Measurements from ENCODE around the gene CNTD1. TPM values are rescaled to one million over a fixed set of nuclear protein-coding genes. Genes with fewer than 3 reads are reported as not detected.

Gene CNTD1
- total RNA-seq, 1 experiment from 2014 or later = not detected

DNA sequence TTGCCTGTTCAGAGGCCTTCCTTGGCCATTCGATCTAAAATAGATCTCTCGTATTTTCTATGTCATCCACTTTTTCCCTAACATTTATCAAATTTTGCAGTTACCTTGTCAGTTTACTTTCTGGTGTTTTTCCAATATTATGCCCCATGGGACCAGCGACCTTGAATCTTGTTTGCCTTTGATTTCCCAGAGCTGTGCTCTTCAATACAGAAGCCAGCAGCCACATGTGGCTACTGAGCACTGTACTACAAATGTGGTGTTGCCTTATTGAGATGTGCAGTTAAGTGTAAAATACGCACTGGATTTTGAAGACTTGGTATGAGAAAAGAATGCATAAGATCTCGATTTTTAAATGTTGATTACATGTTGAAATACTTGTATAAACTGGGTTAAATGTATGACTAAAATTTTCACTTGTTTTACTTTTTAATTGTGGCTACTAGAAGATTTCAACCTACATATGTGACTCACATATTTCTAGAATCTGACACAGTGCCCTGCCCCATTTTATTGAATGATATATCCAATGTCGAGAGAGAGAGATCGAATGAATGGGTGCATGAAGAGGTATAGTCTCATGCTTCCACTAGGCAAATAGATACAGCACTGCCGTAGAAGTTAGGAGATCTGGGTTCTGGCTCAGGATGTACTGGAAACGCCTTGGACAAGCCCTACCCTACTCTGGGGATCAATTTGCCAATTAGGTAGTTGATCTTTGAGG, 33.7 kb downstream of the CNTD1 start:
- H3K27ac Mint-ChIP-seq (ENCODE audit: low read depth, unreplicated experiment) = peak overlapping the region; percentile 99
- H3K27me3 Mint-ChIP-seq (ENCODE audit: insufficient read depth, unreplicated experiment) = no peaks in the 10 kb centered on the region
- H3K36me3 Mint-ChIP-seq (ENCODE audit: insufficient read depth, unreplicated experiment) = peaks cover 25% of the 10 kb centered on the region
- H3K4me1 Mint-ChIP-seq (ENCODE audit: insufficient read depth, unreplicated experiment) = peaks cover 25% of the 10 kb centered on the region
- TF ChIP-seq, protein P1, sequence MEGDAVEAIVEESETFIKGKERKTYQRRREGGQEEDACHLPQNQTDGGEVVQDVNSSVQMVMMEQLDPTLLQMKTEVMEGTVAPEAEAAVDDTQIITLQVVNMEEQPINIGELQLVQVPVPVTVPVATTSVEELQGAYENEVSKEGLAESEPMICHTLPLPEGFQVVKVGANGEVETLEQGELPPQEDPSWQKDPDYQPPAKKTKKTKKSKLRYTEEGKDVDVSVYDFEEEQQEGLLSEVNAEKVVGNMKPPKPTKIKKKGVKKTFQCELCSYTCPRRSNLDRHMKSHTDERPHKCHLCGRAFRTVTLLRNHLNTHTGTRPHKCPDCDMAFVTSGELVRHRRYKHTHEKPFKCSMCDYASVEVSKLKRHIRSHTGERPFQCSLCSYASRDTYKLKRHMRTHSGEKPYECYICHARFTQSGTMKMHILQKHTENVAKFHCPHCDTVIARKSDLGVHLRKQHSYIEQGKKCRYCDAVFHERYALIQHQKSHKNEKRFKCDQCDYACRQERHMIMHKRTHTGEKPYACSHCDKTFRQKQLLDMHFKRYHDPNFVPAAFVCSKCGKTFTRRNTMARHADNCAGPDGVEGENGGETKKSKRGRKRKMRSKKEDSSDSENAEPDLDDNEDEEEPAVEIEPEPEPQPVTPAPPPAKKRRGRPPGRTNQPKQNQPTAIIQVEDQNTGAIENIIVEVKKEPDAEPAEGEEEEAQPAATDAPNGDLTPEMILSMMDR (IDR thresholded peaks at IDR 0.05; ENCODE audit: unreplicated experiment) = no peak
- H3K4me3 Mint-ChIP-seq (ENCODE audit: unreplicated experiment) = peak overlapping the region; percentile 96
- intact Hi-C loops (cut with micrococcal nuclease) = no loop called here
- ChIA-PET CTCF (interaction anchor here (0.6 to 1.4 kb wide), 8 partner anchors 10 to 529 kb away, joined by 3 to 5 read pairs (median 4); no protein-coding TSS in a partner anchor), POLR2A (interaction anchor here (0.5 to 5.5 kb wide), 20 partner anchors 10 to 524 kb away, joined by 3 to 128 read pairs (median 4); partner anchors contain the start of genes BECN1, BRCA1, CNTD1 and COA3)
- no TSS peak for BruUV-seq (replicated peaks)
- no peak for DNase-seq (ENCODE audit: unreplicated experiment)
- no peaks in the 10 kb centered on the region for H3K9me3 Mint-ChIP-seq (ENCODE audit: unreplicated experiment)

DNA sequence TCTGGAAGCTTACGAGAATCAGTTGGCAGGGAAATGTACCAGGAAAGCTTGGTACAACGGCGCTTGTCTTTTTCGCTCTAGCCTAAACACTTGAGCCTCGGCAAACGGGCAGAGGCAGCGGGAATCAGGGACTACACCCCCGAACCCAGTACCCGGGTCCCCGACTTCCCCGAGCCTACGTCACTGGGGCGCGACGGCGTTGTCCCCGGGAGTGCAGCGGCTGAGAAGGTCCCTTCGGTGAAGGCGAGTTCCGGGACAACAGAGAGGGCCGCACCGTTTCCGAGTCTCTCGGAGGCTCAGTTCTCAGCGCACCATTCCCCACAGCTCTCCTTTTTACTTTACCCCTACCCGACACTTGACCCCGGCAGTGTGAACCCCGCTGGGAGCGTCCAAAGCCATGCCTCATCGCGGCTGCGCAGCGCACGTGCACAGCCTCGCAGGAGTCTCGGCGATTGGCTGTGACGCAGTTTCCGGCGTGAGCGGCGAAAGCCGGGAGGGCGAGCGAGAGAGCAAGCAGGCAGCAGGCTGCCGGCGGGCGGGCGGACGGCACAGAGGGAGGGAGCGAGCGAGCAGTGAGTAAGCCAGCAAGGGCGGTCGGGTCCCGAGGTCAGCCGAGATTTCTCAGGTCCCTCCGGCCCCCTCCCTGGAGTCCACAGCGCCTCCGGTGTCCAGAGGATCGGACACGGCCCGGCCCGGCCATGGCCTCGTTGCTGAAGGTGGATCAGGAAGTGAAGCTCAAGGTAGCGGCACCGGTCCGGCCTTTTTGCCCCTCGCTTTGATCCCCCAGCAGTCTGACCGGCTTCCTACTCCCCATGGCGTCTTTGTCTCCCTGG, 34.5 kb downstream of the CNTD1 start, which contains the start of gene PSME3:
Gene PSME3, plus strand, starts transcription at position 464 of the 833 bp plus-strand sequence. Its CDS starts 235 bp downstream, at position 699.
- intact Hi-C loops (cut with micrococcal nuclease) = no loop called here
- no peaks in the 10 kb centered on the region for H3K27me3 Mint-ChIP-seq (ENCODE audit: insufficient read depth, unreplicated experiment)
- TF ChIP-seq, protein P1 (IDR thresholded peaks at IDR 0.05; ENCODE audit: unreplicated experiment) = no peak
- no peaks in the 10 kb centered on the region for H3K9me3 Mint-ChIP-seq (ENCODE audit: unreplicated experiment)
- CTCF ChIA-PET = interaction anchor here (0.6 to 3.8 kb wide), 9 partner anchors 9 to 529 kb away, joined by 3 to 18 read pairs (median 4); partner anchors contain the start of gene BECN1
- POLR2A ChIA-PET = interaction anchor here (0.5 to 5.5 kb wide), 34 partner anchors 9 to 1176 kb away, joined by 3 to 128 read pairs (median 3); partner anchors contain the start of genes BECN1, BRCA1, CNTD1 and COA3
- BruUV-seq (replicated peaks) = TSS peak; percentile 75
- peak within 1 kb of the TSS; percentile 96 for H3K4me3 Mint-ChIP-seq (ENCODE audit: unreplicated experiment)
- peak within 1 kb of the TSS; percentile 99 for H3K27ac Mint-ChIP-seq (ENCODE audit: low read depth, unreplicated experiment)
- peaks cover 33% of the 10 kb centered on the region for H3K36me3 Mint-ChIP-seq (ENCODE audit: insufficient read depth, unreplicated experiment)
- peaks cover 25% of the 10 kb centered on the region for H3K4me1 Mint-ChIP-seq (ENCODE audit: insufficient read depth, unreplicated experiment)
- peak; percentile 87 for DNase-seq (ENCODE audit: unreplicated experiment)

DNA sequence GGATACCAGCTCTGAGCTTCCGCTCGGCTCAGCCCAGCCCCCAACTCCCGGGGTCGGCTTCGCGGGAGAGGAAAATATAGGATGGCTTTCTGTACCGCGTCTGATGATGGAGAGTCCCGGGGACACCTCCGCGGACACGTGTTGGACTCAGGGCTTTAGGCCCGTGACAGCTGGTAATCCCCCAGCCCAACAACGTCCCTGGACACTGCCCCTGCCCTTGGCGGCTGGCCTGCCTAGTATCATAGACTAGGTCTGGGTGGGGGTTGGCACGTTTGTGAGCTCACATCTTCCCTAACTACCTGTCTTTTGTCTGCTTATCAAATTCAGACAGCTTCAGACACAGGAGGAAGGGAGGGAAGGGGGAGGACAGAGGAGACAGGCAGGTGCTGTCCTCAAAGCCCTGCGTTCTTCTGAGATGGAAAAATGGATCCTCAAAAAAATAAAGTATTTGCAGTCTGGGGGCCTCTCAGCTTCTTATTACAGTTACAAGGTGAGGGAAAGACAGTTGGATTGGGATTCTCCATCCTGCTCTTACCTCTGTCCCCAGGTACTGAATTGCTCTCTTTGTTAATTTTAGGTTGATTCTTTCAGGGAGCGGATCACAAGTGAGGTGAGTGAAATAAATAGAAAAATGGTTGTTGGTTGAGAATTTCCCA, 35.2 kb downstream of the CNTD1 start:
- H3K9me3 Mint-ChIP-seq (ENCODE audit: unreplicated experiment) = no peaks in the 10 kb centered on the region
- POLR2A ChIA-PET = interaction anchor here (0.6 to 5.5 kb wide), 25 partner anchors 11 to 1175 kb away, joined by 3 to 128 read pairs (median 4); partner anchors contain the start of genes BECN1, BRCA1, NAGLU and PSMC3IP
- peak overlapping the region; percentile 99 for H3K27ac Mint-ChIP-seq (ENCODE audit: low read depth, unreplicated experiment)
- no peak for DNase-seq (ENCODE audit: unreplicated experiment)
- CTCF ChIA-PET = interaction anchor here (0.6 to 3.8 kb wide), 8 partner anchors 9 to 321 kb away, joined by 3 to 18 read pairs (median 4); partner anchors contain the start of gene BECN1
- peaks cover 25% of the 10 kb centered on the region for H3K4me1 Mint-ChIP-seq (ENCODE audit: insufficient read depth, unreplicated experiment)
- peaks cover 40% of the 10 kb centered on the region for H3K36me3 Mint-ChIP-seq (ENCODE audit: insufficient read depth, unreplicated experiment)
- TF ChIP-seq, protein P1 (IDR thresholded peaks at IDR 0.05; ENCODE audit: unreplicated experiment) = no peak
- intact Hi-C loops (cut with micrococcal nuclease) = no loop called here
- peak overlapping the region; percentile 96 for H3K4me3 Mint-ChIP-seq (ENCODE audit: unreplicated experiment)
- TSS peak; percentile 56 for BruUV-seq (replicated peaks)
- H3K27me3 Mint-ChIP-seq (ENCODE audit: insufficient read depth, unreplicated experiment) = no peaks in the 10 kb centered on the region

Data from MCF 10A (cell line).